OCI-LY7 (cell line): Measurements from ENCODE around the gene SCAMP3. TPM values are rescaled to one million over a fixed set of nuclear protein-coding genes. Genes with fewer than 3 reads are reported as not detected.

Source experiments
- BruUV-seq: library from RNA; stranded (reverse); fragments of 400-500 nt; replicated peaks from 2 replicates; lab custom pipeline; 2021; lab: Mats Ljungman, UMichigan
- CTCF ChIA-PET: fragments of 300-600 bp; sonication (Branson Sonifier 250); formaldehyde crosslinking; loops from one replicate; lab custom pipeline; 2022; ENCODE audit warnings: antibody characterized with exemption; ENCODE audit not compliant: unreplicated experiment; lab: Charles Lee
- POLR2A ChIA-PET: fragments of 300-600 bp; sonication (Branson Sonifier 250); formaldehyde crosslinking; loops from one replicate; lab custom pipeline; 2022; ENCODE audit warnings: antibody characterized with exemption; lab: Charles Lee
- DNase-seq: peaks from one replicate; pipeline ENCODE4 v3.0.0-alpha.2; 2015; ENCODE audit warnings: low spot score
- H2AFZ ChIP-seq: fragments of 200-600 bp; sonication (generic), shearing (Covaris generic); 2 replicates; pipeline ENCODE4 v1.6.1; 2014; ENCODE audit warnings: mild to moderate bottlenecking, antibody characterized with exemption, low read length, moderate library complexity
- H3K27ac ChIP-seq: fragments of 200-600 bp; sonication (generic); 2 replicates; pipeline ENCODE4 v1.5.1; 2014; ENCODE audit warnings: mixed run types, low read depth, mild to moderate bottlenecking, moderate library complexity, low read length, inconsistent platforms; ENCODE audit not compliant: poor library complexity, severe bottlenecking
- H3K36me3 ChIP-seq: fragments of 200-600 bp; sonication (generic); 2 replicates; pipeline ENCODE4 v1.6.1; 2014; ENCODE audit warnings: mild to moderate bottlenecking, antibody characterized with exemption, low read length, moderate library complexity, mixed read lengths; ENCODE audit not compliant: insufficient read depth
- H3K4me1 ChIP-seq: fragments of 200-600 bp; sonication (generic); 2 replicates; pipeline ENCODE4 v1.5.1; 2014; ENCODE audit warnings: mild to moderate bottlenecking, low read length; ENCODE audit not compliant: insufficient read depth, poor library complexity, severe bottlenecking
- H3K4me2 ChIP-seq: fragments of 200-600 bp; sonication (generic); 2 replicates; pipeline ENCODE4 v1.6.1; 2014; ENCODE audit warnings: mild to moderate bottlenecking, low read length
- H3K4me3 ChIP-seq: fragments of 200-600 bp; sonication (generic); 2 replicates; pipeline ENCODE4 v1.5.1; 2014; ENCODE audit warnings: mild to moderate bottlenecking, low read depth, low read length; ENCODE audit not compliant: poor library complexity, severe bottlenecking
- H3K79me2 ChIP-seq: fragments of 200-600 bp; sonication (generic); 2 replicates; pipeline ENCODE4 v1.6.1; 2016; ENCODE audit warnings: low read depth, mild to moderate bottlenecking, low read length, moderate library complexity, mixed read lengths; ENCODE audit not compliant: insufficient read depth
- H3K9me2 ChIP-seq: fragments of 200-600 bp; sonication (generic); 2 replicates; pipeline ENCODE4 v1.6.1; 2016; ENCODE audit warnings: mild to moderate bottlenecking, low read length, mixed read lengths; ENCODE audit not compliant: insufficient read depth
- H3K9me3 ChIP-seq: fragments of 200-600 bp; sonication (generic); 2 replicates; pipeline ENCODE4 v1.6.1; 2014; ENCODE audit warnings: mild to moderate bottlenecking, mixed run types, low read length, mixed read lengths
- H4K20me1 ChIP-seq: fragments of 200-600 bp; sonication (generic); 2 replicates; pipeline ENCODE4 v1.6.1; 2014; ENCODE audit warnings: mild to moderate bottlenecking, antibody characterized with exemption, low read length, moderate library complexity, mixed read lengths; ENCODE audit not compliant: insufficient read depth
- CTCF ChIP-seq: fragments of 200-600 bp; sonication (generic); conservative IDR thresholded peaks from 2 replicates; pipeline ENCODE4 v1.5.1; 2014; ENCODE audit warnings: mild to moderate bottlenecking, antibody characterized with exemption, low read length, moderate library complexity, mixed read lengths
- EZH2phosphoT487 ChIP-seq: fragments of 200-600 bp; sonication (generic); IDR thresholded peaks from 2 replicates; pipeline ENCODE4 v1.6.1; 2018; ENCODE audit warnings: low read depth, borderline replicate concordance, mild to moderate bottlenecking, mixed run types, antibody characterized with exemption, low read length, moderate library complexity, mixed read lengths
- intact Hi-C: fragments of 100-400 bp; cut with micrococcal nuclease; formaldehyde crosslinking; loops from one replicate; pipeline ENCODE4 v1.10.0; 2022; ENCODE audit not compliant: unreplicated experiment
- total RNA-seq, 2 experiments: library from RNA; depleted of rRNA in 1 of 2; stranded (reverse); fragments of >200 nt in 1 of 2; shearing (Covaris generic) in 1 of 2; gene quantifications; 2 replicates each; pipeline ENCODE4 v1.2.3, GENCODE V29; 2014 to 2022

Gene SCAMP3
- total RNA-seq, 2 experiments from 2014 or later = 58.3 to 74.7 TPM

- Histone ChIP-seq H3K4me2 (peak within 1 kb of the TSS; percentile 82), H3K36me3 (peaks cover 40% of the 10 kb centered on the region), H3K9me3 (no peaks in the 10 kb centered on the region), H2AFZ (peak within 1 kb of the TSS; percentile 39; the same call in 1 of the 2 replicates), H3K9me2 (no peaks in the 10 kb centered on the region), H3K27ac (peak within 1 kb of the TSS; percentile 88), H3K4me3 (peak within 1 kb of the TSS; percentile 93), H3K4me1 (peaks cover 26% of the 10 kb centered on the region), H3K79me2 (peaks cover 36% of the 10 kb centered on the region), H4K20me1 (no peaks in the 10 kb centered on the region)
- BruUV-seq = TSS peak; percentile 93
- TF ChIP-seq EZH2phosphoT487 = no peak
- TF ChIP-seq CTCF = no peak
- POLR2A ChIA-PET = interaction anchor here (0.6 to 1.6 kb wide), 7 partner anchors 11 to 843 kb away, joined by 3 to 10 read pairs (median 6); partner anchors contain the start of gene CLK2
- intact Hi-C loops = loop anchor here (1.0 to 5.0 kb wide), 3 partner anchors 15 to 101 kb away; partner anchors contain the start of genes MTX1 and THBS3
- peak; percentile 99 for DNase-seq
- CTCF ChIA-PET = interaction anchor here (1.2 to 1.3 kb wide), 2 partner anchors 33 to 57 kb away, joined by 3 to 6 read pairs; no protein-coding TSS in a partner anchor
These were observed 46.6 kb upstream of the SCAMP3 start, which contains the start of gene FDPS for GRCh38 chr1:155308493-155309422. Gene FDPS (plus strand): TSS chr1:155308866. CDS start chr1:155309790, 924 bp downstream.

GRCh38 chr1:155307247-155307740, 45.1 kb upstream of the SCAMP3 start:
- CTCF ChIA-PET = interaction anchor here (0.6 to 1.5 kb wide), 3 partner anchors 32 to 56 kb away, joined by 3 to 4 read pairs (median 3); partner anchors contain the start of gene CLK2
- Histone ChIP-seq H3K36me3 (peaks cover 26% of the 10 kb centered on the region), H3K4me1 (peaks cover 26% of the 10 kb centered on the region), H3K9me2 (no peaks in the 10 kb centered on the region), H3K27ac (peak overlapping the region; percentile 88), H3K79me2 (peaks cover 36% of the 10 kb centered on the region), H3K4me2 (peak overlapping the region; percentile 69), H2AFZ (0 out of 2 replicates have a peak overlapping the region, but pooled peaks have one; percentile 5), H3K4me3 (no peak overlapping the region), H3K9me3 (no peaks in the 10 kb centered on the region), H4K20me1 (no peaks in the 10 kb centered on the region)
- peak; percentile 79 for DNase-seq
- intact Hi-C loops = loop anchor here (1.0 to 5.0 kb wide), 3 partner anchors 30 to 100 kb away; partner anchors contain the start of genes HCN3, MTX1 and THBS3
- BruUV-seq = no TSS peak
- POLR2A ChIA-PET = interaction anchor here (0.6 to 1.6 kb wide), 5 partner anchors 10 to 1736 kb away, joined by 3 to 10 read pairs (median 4); partner anchors contain the start of gene KRTCAP2
- TF ChIP-seq EZH2phosphoT487 = no peak
- peak; percentile 82 for TF ChIP-seq CTCF
